Karpas-422 (cell line): ENCODE results near the gene FSIP1. TPM values are rescaled to one million over a fixed set of nuclear protein-coding genes. Genes with fewer than 3 reads are reported as not detected.
"Not testable (repeated sequence)": the region's sequence is repeated elsewhere in the genome, so short reads cannot be mapped to it uniquely, and the experiment has no call there.

Experiments
- DNase-seq: peaks from one replicate; pipeline ENCODE4 v3.0.0-alpha.2; 2015
- H2AFZ ChIP-seq: fragments of 200-600 bp; sonication (generic); 2 replicates; pipeline ENCODE4 v1.6.1; 2014; ENCODE audit warnings: antibody characterized with exemption, low read length, mixed read lengths
- H3K27ac ChIP-seq: fragments of 200-600 bp; sonication (generic); 2 replicates; pipeline ENCODE4 v1.5.1; 2014; ENCODE audit warnings: mild to moderate bottlenecking, low read length, moderate library complexity
- H3K27me3 ChIP-seq: fragments of 200-600 bp; sonication (generic); 2 replicates; pipeline ENCODE4 v1.6.1; 2014; ENCODE audit warnings: low read length, mixed read lengths
- H3K36me3 ChIP-seq: fragments of 200-600 bp; sonication (generic); 2 replicates; pipeline ENCODE4 v1.6.1; 2014; ENCODE audit warnings: low read length, mixed read lengths; ENCODE audit not compliant: insufficient read depth
- H3K4me1 ChIP-seq: fragments of 200-600 bp; sonication (generic); 2 replicates; pipeline ENCODE4 v1.6.1; 2014; ENCODE audit warnings: mild to moderate bottlenecking, low read length, mixed read lengths
- H3K4me2 ChIP-seq: fragments of 200-600 bp; sonication (generic); 2 replicates; pipeline ENCODE4 v1.6.1; 2014; ENCODE audit warnings: low read length, low read depth, mild to moderate bottlenecking; ENCODE audit not compliant: poor library complexity, severe bottlenecking
- H3K4me3 ChIP-seq: fragments of 200-600 bp; sonication (generic); 2 replicates; pipeline ENCODE4 v1.5.1; 2014; ENCODE audit warnings: mild to moderate bottlenecking, antibody characterized with exemption, low read length, mixed read lengths
- H3K79me2 ChIP-seq: fragments of 200-600 bp; sonication (generic); 2 replicates; pipeline ENCODE4 v1.6.1; 2014; ENCODE audit warnings: mild to moderate bottlenecking, low read length, mixed read lengths
- H3K9ac ChIP-seq: fragments of 200-600 bp; sonication (generic); 2 replicates; pipeline ENCODE4 v1.6.0; 2014; ENCODE audit warnings: low read length
- H3K9me2 ChIP-seq: fragments of 200-600 bp; sonication (generic), shearing (Covaris generic); replicated peaks from 2 replicates; pipeline ENCODE4 v1.6.0; 2014; ENCODE audit warnings: mild to moderate bottlenecking, low read length, moderate library complexity; ENCODE audit not compliant: insufficient read depth
- H3K9me3 ChIP-seq: fragments of 300-700, 200-600 bp; sonication (generic); 2 replicates; pipeline ENCODE4 v1.6.1; 2014; ENCODE audit warnings: low read length, mixed read lengths
- H4K20me1 ChIP-seq: fragments of 200-600 bp; sonication (generic); 2 replicates; pipeline ENCODE4 v1.6.1; 2014; ENCODE audit warnings: mild to moderate bottlenecking, antibody characterized with exemption, low read length, low read depth; ENCODE audit not compliant: insufficient read depth
- total RNA-seq: library from RNA; depleted of rRNA; stranded (reverse); fragments of >200 nt; shearing (Covaris generic); gene quantifications from 2 replicates; pipeline ENCODE4 v1.2.3, GENCODE V29; 2014; ENCODE audit warnings: low replicate concordance

Gene FSIP1
- total RNA-seq, 1 experiment from 2014 or later: 0.07 TPM

DNA sequence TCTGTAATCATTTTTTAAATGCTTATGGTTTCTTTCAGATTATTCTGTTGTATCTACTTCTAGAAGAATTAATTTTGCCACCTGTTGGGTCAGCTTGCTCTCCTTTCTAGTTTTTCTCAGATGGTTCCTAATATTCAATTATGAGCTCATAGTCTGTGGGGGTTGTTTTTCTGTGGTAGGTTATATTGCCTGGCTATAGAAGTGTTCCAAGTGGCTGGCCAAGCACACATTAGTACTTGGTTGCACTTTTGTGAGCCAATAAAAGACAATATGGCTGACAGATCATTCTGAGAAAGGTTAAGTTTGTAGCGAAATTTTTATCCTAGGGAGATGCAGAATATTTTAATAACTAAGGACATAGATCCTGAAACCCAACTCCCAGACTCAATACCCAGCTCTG, 31.8 kb upstream of the FSIP1 start:
- Histone ChIP-seq H3K79me2 (no peaks in the 10 kb centered on the region), H3K4me3 (no peak overlapping the region), H3K9me2 (no peaks in the 10 kb centered on the region), H3K27me3 (no peaks in the 10 kb centered on the region), H3K27ac (no peak overlapping the region), H3K9me3 (no peaks in the 10 kb centered on the region), H3K4me1 (no peaks in the 10 kb centered on the region), H4K20me1 (no peaks in the 10 kb centered on the region), H2AFZ (no peak overlapping the region), H3K9ac (no peak overlapping the region), H3K4me2 (no peak overlapping the region), H3K36me3 (no peaks in the 10 kb centered on the region)
- DNase-seq: no peak

- H3K27ac ChIP-seq, H2AFZ ChIP-seq, H4K20me1 ChIP-seq, H3K4me2 ChIP-seq, H3K9me3 ChIP-seq, H3K9ac ChIP-seq, H3K27me3 ChIP-seq, DNase-seq, H3K9me2 ChIP-seq, H3K4me1 ChIP-seq, H3K79me2 ChIP-seq, H3K36me3 ChIP-seq, H3K4me3 ChIP-seq: not testable (repeated sequence)
Measured at GRCh38 chr15:39812651-39813050, 30.0 kb upstream of the FSIP1 start.

DNA sequence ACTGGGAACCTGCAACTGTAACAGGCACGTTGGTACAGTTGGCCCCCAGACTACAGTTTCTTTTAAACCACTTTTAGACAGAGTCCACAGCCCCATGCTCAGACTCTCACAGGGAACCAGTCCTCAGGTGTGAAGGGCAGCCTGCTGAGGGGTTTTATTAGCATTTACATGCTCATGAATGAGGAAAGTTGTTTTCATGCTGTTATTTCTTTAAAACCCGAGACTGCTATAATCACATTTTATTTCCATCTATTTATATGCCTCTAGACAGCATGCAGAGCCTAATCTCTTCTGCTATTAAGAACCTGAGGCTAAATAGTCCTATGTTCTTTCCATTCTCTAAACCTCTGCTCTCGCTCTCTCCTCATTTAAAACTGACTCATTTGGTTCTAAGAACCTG, 26.3 kb upstream of the FSIP1 start:
- Histone ChIP-seq H3K4me1 (no peaks in the 10 kb centered on the region), H3K9me3 (no peaks in the 10 kb centered on the region), H3K4me2 (no peak overlapping the region), H2AFZ (no peak overlapping the region), H3K27me3 (no peaks in the 10 kb centered on the region), H3K9ac (no peak overlapping the region), H3K27ac (no peak overlapping the region), H3K79me2 (no peaks in the 10 kb centered on the region), H4K20me1 (no peaks in the 10 kb centered on the region), H3K36me3 (no peaks in the 10 kb centered on the region), H3K9me2 (no peaks in the 10 kb centered on the region), H3K4me3 (no peak overlapping the region)
- no peak for DNase-seq

DNA sequence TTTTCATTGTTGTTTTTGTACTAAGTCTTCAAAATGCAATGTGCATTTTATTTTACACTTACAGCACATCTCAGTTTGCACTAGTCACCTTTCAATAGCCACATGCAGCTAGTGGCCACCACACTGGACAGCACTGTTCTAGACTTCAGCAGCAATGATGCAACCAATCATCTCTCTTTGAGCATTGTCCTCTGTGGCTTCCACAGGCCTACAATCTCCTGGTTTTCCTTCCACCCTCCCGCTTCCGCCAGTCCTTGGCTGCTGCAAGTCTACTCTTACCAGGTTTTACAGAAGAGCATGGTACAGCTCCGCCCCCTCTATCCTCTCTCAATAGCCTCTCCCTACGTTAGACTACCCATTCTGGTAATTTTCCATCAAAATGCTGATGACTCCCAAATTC, 25.1 kb upstream of the FSIP1 start:
- Histone ChIP-seq H4K20me1 (no peaks in the 10 kb centered on the region), H3K27me3 (no peaks in the 10 kb centered on the region), H2AFZ (no peak overlapping the region), H3K79me2 (no peaks in the 10 kb centered on the region), H3K9me3 (no peaks in the 10 kb centered on the region), H3K36me3 (no peaks in the 10 kb centered on the region), H3K9ac (no peak overlapping the region), H3K9me2 (no peaks in the 10 kb centered on the region), H3K4me1 (no peaks in the 10 kb centered on the region), H3K27ac (no peak overlapping the region), H3K4me2 (no peak overlapping the region), H3K4me3 (no peak overlapping the region)
- no peak for DNase-seq

GRCh38 chr15:39804026-39804425, 21.4 kb upstream of the FSIP1 start:
- Histone ChIP-seq H3K36me3 (no peaks in the 10 kb centered on the region), H3K9me2 (no peaks in the 10 kb centered on the region), H3K4me3 (no peak overlapping the region), H3K9ac (no peak overlapping the region), H2AFZ (no peak overlapping the region), H4K20me1 (no peaks in the 10 kb centered on the region), H3K27ac (no peak overlapping the region), H3K4me1 (no peaks in the 10 kb centered on the region), H3K27me3 (no peaks in the 10 kb centered on the region), H3K9me3 (no peaks in the 10 kb centered on the region), H3K4me2 (no peak overlapping the region), H3K79me2 (no peaks in the 10 kb centered on the region)
- DNase-seq: no peak

DNA sequence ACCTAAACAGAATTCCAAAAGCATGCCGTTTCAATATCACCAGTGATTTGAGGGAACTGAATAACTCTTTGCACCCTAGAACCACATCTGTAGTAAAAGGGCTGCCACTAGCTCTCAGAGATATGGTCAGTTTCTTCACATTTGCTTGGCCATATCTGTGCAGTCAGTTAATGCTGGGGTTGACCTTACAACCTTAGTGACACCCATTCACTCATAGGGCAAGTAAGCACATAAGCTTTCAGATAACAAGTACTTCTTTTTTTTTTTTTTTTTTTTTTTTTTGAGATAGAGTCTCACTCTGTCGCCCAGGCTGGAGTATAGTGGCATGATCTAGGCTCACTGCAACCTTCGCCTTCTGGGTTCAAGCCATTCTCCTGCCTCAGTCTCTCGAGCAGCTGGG, 20.4 kb upstream of the FSIP1 start:
- Histone ChIP-seq H3K36me3 (no peaks in the 10 kb centered on the region), H3K4me3 (no peak overlapping the region), H4K20me1 (no peaks in the 10 kb centered on the region), H3K79me2 (no peaks in the 10 kb centered on the region), H3K9me2 (no peaks in the 10 kb centered on the region), H3K27me3 (no peaks in the 10 kb centered on the region), H3K9me3 (no peaks in the 10 kb centered on the region), H3K27ac (no peak overlapping the region), H3K9ac (no peak overlapping the region), H2AFZ (no peak overlapping the region), H3K4me1 (no peaks in the 10 kb centered on the region), H3K4me2 (no peak overlapping the region)
- no peak for DNase-seq

DNA sequence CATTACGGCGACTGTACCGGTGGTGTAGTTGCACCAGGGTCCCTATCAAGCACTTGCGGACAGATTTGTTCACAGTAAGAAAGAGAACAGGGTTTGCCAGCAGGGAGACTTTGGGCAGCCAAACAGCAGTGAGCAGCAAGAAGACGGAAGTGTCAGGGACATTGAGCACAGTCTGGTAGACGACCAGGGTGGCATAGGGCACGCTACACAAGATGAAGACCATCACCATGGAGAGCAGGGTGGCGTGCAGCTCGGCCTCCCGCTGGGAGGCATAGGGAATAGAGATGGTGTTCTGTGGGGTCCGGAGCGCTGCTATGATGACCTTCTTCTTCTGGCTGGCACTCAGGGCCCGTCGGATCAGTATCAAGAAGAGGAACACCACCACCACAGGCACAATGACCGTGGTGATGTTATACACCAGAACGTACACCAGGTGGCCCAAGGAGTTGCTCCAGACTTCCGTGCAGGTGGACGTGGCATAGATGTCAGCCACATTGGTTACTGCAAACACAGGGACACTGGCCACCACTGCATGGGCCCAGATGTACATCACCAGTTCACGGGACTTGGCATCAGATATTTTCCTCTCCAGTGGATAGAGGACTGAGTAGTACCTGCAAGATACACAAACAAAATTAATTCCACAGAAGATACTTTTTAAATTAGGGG, 19.1 kb upstream of the FSIP1 start:
- no peaks in the 10 kb centered on the region for H3K36me3 ChIP-seq
- no peaks in the 10 kb centered on the region for H3K9me3 ChIP-seq
- no peak overlapping the region for H2AFZ ChIP-seq
- no peaks in the 10 kb centered on the region for H4K20me1 ChIP-seq
- H3K9ac ChIP-seq: no peak overlapping the region
- H3K27ac ChIP-seq: no peak overlapping the region
- no peaks in the 10 kb centered on the region for H3K27me3 ChIP-seq
- H3K4me1 ChIP-seq: peaks cover 3% of the 10 kb centered on the region; the same call in 1 of the 2 replicates
- H3K4me2 ChIP-seq: no peak overlapping the region
- DNase-seq: peak; percentile 80
- no peak overlapping the region for H3K4me3 ChIP-seq
- H3K79me2 ChIP-seq: no peaks in the 10 kb centered on the region
- no peaks in the 10 kb centered on the region for H3K9me2 ChIP-seq

GRCh38 chr15:39799552-39800011, 16.9 kb upstream of the FSIP1 start:
- Histone ChIP-seq H3K79me2 (no peaks in the 10 kb centered on the region), H3K27ac (no peak overlapping the region), H4K20me1 (no peaks in the 10 kb centered on the region), H2AFZ (no peak overlapping the region), H3K27me3 (no peaks in the 10 kb centered on the region), H3K9me2 (no peaks in the 10 kb centered on the region), H3K4me3 (no peak overlapping the region), H3K9ac (no peak overlapping the region), H3K9me3 (no peaks in the 10 kb centered on the region), H3K4me1 (peaks cover 3% of the 10 kb centered on the region; the same call in 1 of the 2 replicates), H3K4me2 (no peak overlapping the region), H3K36me3 (no peaks in the 10 kb centered on the region)
- DNase-seq: no peak
